H1 (cell line): ENCODE data around the gene ASIP. TPM values are rescaled to one million over a fixed set of nuclear protein-coding genes. Genes with fewer than 3 reads are reported as not detected.

Experiments
- CTCF ChIA-PET: fragments of 300-600 bp; sonication (Branson Sonifier 250); formaldehyde crosslinking; loops from one replicate; lab custom pipeline; 2021; ENCODE audit not compliant: partially characterized antibody; lab: Charles Lee
- POLR2A ChIA-PET: fragments of 300-600 bp; sonication (Branson Sonifier 250); formaldehyde crosslinking; loops from one replicate; lab custom pipeline; 2021; ENCODE audit warnings: inconsistent platforms; ENCODE audit not compliant: partially characterized antibody; lab: Charles Lee
- DNase-seq, 2 experiments: peaks; one replicate each; pipeline versions ENCODE4 v3.0.0 to v3.0.0-alpha.2; 2010 to 2022; ENCODE audit warnings: low spot score in 2 of 2, low read depth in 1 of 2, mixed read lengths in 1 of 2
- FAIRE-seq: peaks from 2 replicates; lab custom pipeline; 2011; peaks lifted over from hg19 to GRCh38; lab: Jason Lieb, UNC
- H2AFZ ChIP-seq: 2 replicates; pipeline ENCODE4 v1.8.1; 2012; ENCODE audit warnings: low read length, inconsistent platforms
- H2AK5ac ChIP-seq: 2 replicates; pipeline ENCODE4 v1.6.1; 2013; ENCODE audit warnings: low read depth, low read length
- H2BK120ac ChIP-seq: replicated peaks from 2 replicates; pipeline ENCODE3; 2013; ENCODE audit warnings: low read depth, low read length, inconsistent platforms
- H2BK12ac ChIP-seq: 2 replicates; pipeline ENCODE4 v1.6.1; 2013; ENCODE audit warnings: low read depth, low read length
- H2BK15ac ChIP-seq: 2 replicates; pipeline ENCODE4 v1.6.1; 2013; ENCODE audit warnings: low read length
- H2BK20ac ChIP-seq: 2 replicates; pipeline ENCODE4 v1.6.1; 2013; ENCODE audit warnings: low read length
- H2BK5ac ChIP-seq: 2 replicates; pipeline ENCODE4 v1.6.1; 2013; ENCODE audit warnings: low read depth, low read length
- H3K14ac ChIP-seq: 2 replicates; pipeline ENCODE4 v1.6.1; 2013; ENCODE audit warnings: inconsistent platforms; ENCODE audit not compliant: insufficient read length
- H3K18ac ChIP-seq: 2 replicates; pipeline ENCODE4 v1.6.1; 2013; ENCODE audit warnings: low read length; ENCODE audit errors: extremely low read depth
- H3K23ac ChIP-seq: 2 replicates; pipeline ENCODE4 v1.6.1; 2013; ENCODE audit warnings: inconsistent platforms; ENCODE audit not compliant: insufficient read length
- H3K23me2 ChIP-seq: 2 replicates; pipeline ENCODE4 v1.6.1; 2013; ENCODE audit warnings: low read depth, low read length
- H3K27ac ChIP-seq: 2 replicates; pipeline ENCODE4 v1.6.1; 2011; ENCODE audit warnings: low read depth, low read length, inconsistent platforms
- H3K27me3 ChIP-seq, 4 experiments: replicated peaks in 1 of 4; 1 replicate in 1 of 4; 2 replicates in 3 of 4; pipeline versions ENCODE4 v1.6.1 to v1.8.1; 2011 to 2013; ENCODE audit warnings: low read length in 3 of 4, mild to moderate bottlenecking in 3 of 4, inconsistent platforms in 2 of 4, mixed read lengths in 2 of 4, moderate library complexity in 1 of 4; ENCODE audit not compliant: control insufficient read depth in 3 of 4, insufficient read depth in 3 of 4; ENCODE audit errors: extremely low read depth in 1 of 4
- H3K36me3 ChIP-seq, 4 experiments: 2 replicates each; pipeline versions ENCODE4 v1.6.1 to v1.8.1; 2011 to 2013; ENCODE audit warnings: mild to moderate bottlenecking in 4 of 4, low read length in 3 of 4, moderate library complexity in 2 of 4, control low read depth in 1 of 4, inconsistent platforms in 1 of 4; ENCODE audit not compliant: insufficient read depth in 4 of 4, control insufficient read depth in 2 of 4
- H3K4ac ChIP-seq: replicated peaks from 2 replicates; pipeline ENCODE3; 2013; ENCODE audit warnings: low read length, low read depth, mixed read lengths, inconsistent platforms; ENCODE audit not compliant: insufficient read length
- H3K4me1 ChIP-seq, 4 experiments: replicated peaks in 1 of 4; 1 replicate in 1 of 4; 2 replicates in 3 of 4; pipeline versions ENCODE4 v1.6.1 to v1.8.1; 2011 to 2013; ENCODE audit warnings: low read length in 3 of 4, inconsistent platforms in 2 of 4, mixed read lengths in 1 of 4; ENCODE audit not compliant: insufficient read depth in 4 of 4, control insufficient read depth in 3 of 4
- H3K4me2 ChIP-seq, 2 experiments: 2 replicates each; pipeline versions ENCODE4 v1.6.1 to v1.8.1; 2011 to 2013; ENCODE audit warnings: low read depth in 2 of 2, low read length in 2 of 2, control low read depth in 1 of 2, inconsistent platforms in 1 of 2, mild to moderate bottlenecking in 1 of 2; ENCODE audit not compliant: insufficient read depth in 1 of 2
- H3K4me3 ChIP-seq, 4 experiments: fragments of 200-600, 300-600 bp in 1 of 4; sonication (generic), shearing (Covaris generic), sonication (Bioruptor Twin) in 1 of 4; 2 replicates each; pipeline versions ENCODE4 v1.5.1 to v1.8.1; 2011 to 2016; ENCODE audit warnings: low read length in 4 of 4, low read depth in 3 of 4, control low read depth in 2 of 4, inconsistent platforms in 2 of 4, mild to moderate bottlenecking in 2 of 4, mixed read lengths in 1 of 4, moderate library complexity in 1 of 4; ENCODE audit not compliant: insufficient read depth in 2 of 4; ENCODE audit errors: extremely low read depth in 1 of 4
- H3K56ac ChIP-seq: replicated peaks from 2 replicates; pipeline ENCODE3; 2013; ENCODE audit warnings: low read depth, mild to moderate bottlenecking, mixed read lengths, low read length, inconsistent platforms; ENCODE audit not compliant: insufficient read length
- H3K79me1 ChIP-seq: 2 replicates; pipeline ENCODE4 v1.6.1; 2013; ENCODE audit warnings: low read depth, low read length, control low read depth
- H3K79me2 ChIP-seq, 2 experiments: 2 replicates each; pipeline versions ENCODE4 v1.6.1 to v1.8.1; 2012 to 2013; ENCODE audit warnings: low read length in 2 of 2, mild to moderate bottlenecking in 2 of 2, inconsistent platforms in 1 of 2; ENCODE audit not compliant: insufficient read depth in 2 of 2, control insufficient read depth in 1 of 2
- H3K9ac ChIP-seq, 4 experiments: replicated peaks in 1 of 4; 1 replicate in 1 of 4; 2 replicates in 3 of 4; pipeline versions ENCODE4 v1.6.1 to v1.8.1; 2011 to 2013; ENCODE audit warnings: low read depth in 3 of 4, low read length in 3 of 4, control low read depth in 2 of 4, mild to moderate bottlenecking in 2 of 4, moderate library complexity in 2 of 4, inconsistent platforms in 1 of 4; ENCODE audit errors: extremely low read depth in 1 of 4
- H3K9me3 ChIP-seq, 2 experiments: 2 replicates each; pipeline versions ENCODE4 v1.6.1 to v1.8.1; 2012 to 2013; ENCODE audit warnings: mild to moderate bottlenecking in 2 of 2, moderate library complexity in 2 of 2, control low read depth in 1 of 2, inconsistent platforms in 1 of 2, low read depth in 1 of 2, low read length in 1 of 2, mixed read lengths in 1 of 2; ENCODE audit not compliant: insufficient read depth in 2 of 2
- H4K20me1 ChIP-seq, 2 experiments: replicated peaks in 1 of 2; 2 replicates each; pipeline versions ENCODE3 to v1.8.1; 2011 to 2013; ENCODE audit warnings: inconsistent platforms in 2 of 2, low read length in 2 of 2, mild to moderate bottlenecking in 1 of 2; ENCODE audit not compliant: insufficient read depth in 2 of 2, control insufficient read depth in 1 of 2
- H4K5ac ChIP-seq: 2 replicates; pipeline ENCODE4 v1.6.1; 2013; ENCODE audit warnings: low read length, low read depth, mixed read lengths, inconsistent platforms; ENCODE audit not compliant: insufficient read length
- H4K8ac ChIP-seq: 2 replicates; pipeline ENCODE4 v1.8.0; 2013; ENCODE audit warnings: mild to moderate bottlenecking, moderate library complexity, low read length, inconsistent platforms; ENCODE audit not compliant: insufficient read depth; ENCODE audit errors: extremely low read depth
- H4K91ac ChIP-seq: replicated peaks from 2 replicates; pipeline ENCODE3; 2013; ENCODE audit warnings: low read length, mixed read lengths, inconsistent platforms; ENCODE audit not compliant: insufficient read length
- ASH2L ChIP-seq: fragments of 200-600, 300-600 bp; sonication (generic); IDR thresholded peaks from one replicate; pipeline ENCODE4 v1.7.1; 2017; ENCODE audit warnings: low read length
- BCL11A ChIP-seq, 2 experiments: IDR thresholded peaks; one replicate each; pipeline ENCODE4 v1.6.1; 2011; ENCODE audit warnings: low read depth in 2 of 2, low read length in 2 of 2, mild to moderate bottlenecking in 2 of 2
- CHD2 ChIP-seq: IDR thresholded peaks from 2 replicates; pipeline ENCODE4 v1.6.1; 2012; ENCODE audit warnings: low read length, improper control_type of control experiment
- CREB1 ChIP-seq: IDR thresholded peaks from 2 replicates; pipeline ENCODE4 v1.6.1; 2012; ENCODE audit warnings: inconsistent platforms
- KDM1A ChIP-seq: fragments of 200-600, 300-600 bp; sonication (generic); IDR thresholded peaks from 2 replicates; pipeline ENCODE4 v1.7.1; 2016; ENCODE audit warnings: mild to moderate bottlenecking, low read length, borderline replicate concordance
- NRF1 ChIP-seq: IDR thresholded peaks from 2 replicates; pipeline ENCODE4 v1.6.1; 2011; ENCODE audit warnings: mild to moderate bottlenecking, low read depth, low read length, improper control_type of control experiment
- RAD21 ChIP-seq, 2 experiments: IDR thresholded peaks in 1 of 2; conservative IDR thresholded peaks in 1 of 2; 2 replicates each; pipeline ENCODE4 v1.6.1; 2011; ENCODE audit warnings: low read depth in 2 of 2, low read length in 2 of 2, improper control_type of control experiment in 1 of 2, inconsistent platforms in 1 of 2, mild to moderate bottlenecking in 1 of 2, moderate library complexity in 1 of 2
- SP1 ChIP-seq: IDR thresholded peaks from 2 replicates; pipeline ENCODE4 v1.6.1; 2011; ENCODE audit warnings: low read depth, low read length
- SP2 ChIP-seq: IDR thresholded peaks from 2 replicates; pipeline ENCODE4 v1.6.1; 2012; ENCODE audit warnings: mild to moderate bottlenecking, low read length, inconsistent platforms
- SRF ChIP-seq: IDR thresholded peaks from 2 replicates; pipeline ENCODE4 v1.6.1; 2011; ENCODE audit warnings: mild to moderate bottlenecking, low read depth, low read length, moderate library complexity
- TBP ChIP-seq: IDR thresholded peaks from 2 replicates; pipeline ENCODE4 v1.6.1; 2011; ENCODE audit warnings: low read depth, low read length, improper control_type of control experiment
- YY1 ChIP-seq: IDR thresholded peaks from 2 replicates; pipeline ENCODE4 v1.6.1; 2011; ENCODE audit warnings: low read depth, mild to moderate bottlenecking, low read length
- WGBS, 2 experiments: shearing (Covaris generic) in 1 of 2; methylation state at CpG; one replicate each; pipeline versions ENCODE4 v1.1.6 to v1.1.7; 2013 to 2015; ENCODE audit warnings: low lambda C conversion rate in 2 of 2, mixed read lengths in 2 of 2, inconsistent platforms in 1 of 2, low coverage in 1 of 2, missing lambda C conversion rate in 1 of 2; ENCODE audit not compliant: insufficient replicate concordance in 2 of 2, insufficient coverage in 1 of 2, insufficient read length in 1 of 2; ENCODE audit errors: extremely low coverage in 1 of 2, missing lambda C conversion rate in 1 of 2; 5-methylcytosine and 5-hydroxymethylcytosine counted together
- polyA plus RNA-seq, 7 experiments: library from polyadenylated mRNA; depleted of rRNA in 3 of 7; stranded (reverse) in 5 of 7; unstranded in 2 of 7; fragments of >200 nt in 5 of 7; fragments of 200-250 nt in 2 of 7; gene quantifications; 1 replicate in 5 of 7; 2 replicates in 1 of 7; 4 replicates in 1 of 7; pipeline versions ENCODE4 v1.2.1 to v1.2.3, GENCODE V29; 2011 to 2013; ENCODE audit warnings: missing spikeins in 2 of 7, mixed read lengths in 2 of 7
- total RNA-seq: library from RNA; stranded (reverse); fragmentation: NEBNext Ultra II Directional; extraction: Animal tissue kit (Norgen Biotek cat#: 25700); gene quantifications from 2 replicates; pipeline ENCODE4 v1.2.1, GENCODE V29; 2021
- TF ChIP-seq, protein P1 (sequence below): IDR thresholded peaks from 2 replicates; pipeline ENCODE4 v1.6.1; 2011; ENCODE audit warnings: low read length, improper control_type of control experiment
- TF ChIP-seq, protein P2 (sequence below): IDR thresholded peaks from 2 replicates; pipeline ENCODE4 v1.6.1; 2011; ENCODE audit warnings: low read depth, mild to moderate bottlenecking, low read length; ENCODE audit not compliant: insufficient read depth

ASIP gene
- total and polyA plus RNA-seq, 2 of the 8 experiments (the other 6 are each of a cell fraction or from before 2014, with no cell fraction given), result not detected

DNA sequence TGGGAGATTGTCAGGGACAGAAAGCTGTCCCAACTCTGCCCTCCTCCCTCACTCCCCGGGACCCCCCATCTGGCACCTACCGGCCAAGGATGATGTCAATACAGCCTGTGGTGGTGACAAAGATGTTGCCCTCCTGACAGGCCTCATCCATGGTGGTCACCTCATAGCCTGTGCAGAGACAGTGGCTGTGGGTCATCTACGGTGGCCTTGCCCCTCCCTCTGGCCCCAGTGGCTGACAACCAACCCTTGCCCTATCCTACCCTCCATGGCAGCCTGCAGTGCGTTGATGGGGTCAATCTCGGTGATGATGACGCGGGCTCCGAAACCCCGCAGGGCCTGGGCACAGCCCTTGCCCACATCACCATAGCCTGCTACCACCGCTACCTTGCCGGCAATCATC lies 49.2 kb downstream of the ASIP start:
- Histone ChIP-seq H3K4me1 (no peaks in the 10 kb centered on the region), H3K79me2 (peaks cover 3 to 16% of the 10 kb centered on the region in 2 experiments; a peak in 3 of 4 replicates), H3K36me3 (peaks cover 60 to 85% (median 79%) of the 10 kb centered on the region in 4 experiments), H3K23ac (no peak overlapping the region), H3K79me1 (peaks cover 16% of the 10 kb centered on the region), H2AFZ (no peak overlapping the region), H4K8ac (no peak overlapping the region), H2BK5ac (no peak overlapping the region), H2AK5ac (no peak overlapping the region), H3K18ac (no peak overlapping the region), H3K23me2 (no peaks in the 10 kb centered on the region), H2BK15ac (no peak overlapping the region), H4K5ac (no peak overlapping the region), H3K9me3 (no peaks in the 10 kb centered on the region), H2BK20ac (no peak overlapping the region), H3K14ac (no peak overlapping the region), H2BK12ac (no peak overlapping the region), H3K56ac (no peak overlapping the region), H3K27me3 (no peaks in the 10 kb centered on the region), H3K4ac (no peak overlapping the region), H3K4me2 (no peak overlapping the region), H4K20me1 (peaks cover 15 to 44% of the 10 kb centered on the region in 2 experiments), H3K27ac (no peak overlapping the region), H3K9ac (no peak overlapping the region), H4K91ac (no peak overlapping the region), H3K4me3 (no peak overlapping the region), H2BK120ac (no peak overlapping the region)
- POLR2A ChIA-PET, result interaction anchor here (1.7 to 2.7 kb wide), 2 partner anchors 9 to 11 kb away, joined by 5 read pairs; no protein-coding TSS in a partner anchor
- CTCF ChIA-PET, result interaction anchor here (1.6 kb wide), 1 partner anchor 22 kb away, joined by 3 read pairs; no protein-coding TSS in a partner anchor
- no peak for FAIRE-seq
- 90% methylated on average over 11 of the region's 11 CpGs; no CpG with 5 or more reads in 1 of the 2 experiments for WGBS, 2 experiments
- no peak for DNase-seq
- TF ChIP-seq NRF1 (no peak), RAD21 (IDR thresholded peaks at IDR 0.05 in 1 of 2, conservative IDR thresholded peaks at IDR 0.05 in 1 of 2; ENCODE audit: low read depth in 2 of 2, low read length in 2 of 2) (no peak), ASH2L (no peak), SP2 (no peak), CHD2 (no peak), SRF (no peak), SP1 (no peak), BCL11A (IDR thresholded peaks at IDR 0.05; ENCODE audit: low read depth in 2 of 2, low read length in 2 of 2) (no peak), KDM1A (no peak), YY1 (no peak), CREB1 (no peak), TBP (no peak)
- TF ChIP-seq, protein P1, sequence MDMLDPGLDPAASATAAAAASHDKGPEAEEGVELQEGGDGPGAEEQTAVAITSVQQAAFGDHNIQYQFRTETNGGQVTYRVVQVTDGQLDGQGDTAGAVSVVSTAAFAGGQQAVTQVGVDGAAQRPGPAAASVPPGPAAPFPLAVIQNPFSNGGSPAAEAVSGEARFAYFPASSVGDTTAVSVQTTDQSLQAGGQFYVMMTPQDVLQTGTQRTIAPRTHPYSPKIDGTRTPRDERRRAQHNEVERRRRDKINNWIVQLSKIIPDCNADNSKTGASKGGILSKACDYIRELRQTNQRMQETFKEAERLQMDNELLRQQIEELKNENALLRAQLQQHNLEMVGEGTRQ, result no peak
- TF ChIP-seq, protein P2, sequence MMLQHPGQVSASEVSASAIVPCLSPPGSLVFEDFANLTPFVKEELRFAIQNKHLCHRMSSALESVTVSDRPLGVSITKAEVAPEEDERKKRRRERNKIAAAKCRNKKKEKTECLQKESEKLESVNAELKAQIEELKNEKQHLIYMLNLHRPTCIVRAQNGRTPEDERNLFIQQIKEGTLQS, result no peak
